Rectal smooth muscle tissue (tissue), 1 donor: ENCODE results near the gene ESR2.
"Not testable (repeated sequence)": the region's sequence is repeated elsewhere in the genome, so short reads cannot be mapped to it uniquely, and the experiment has no call there.

ENCODE experiments used
- H3K27ac ChIP-seq: one replicate; pipeline ENCODE4 v1.7.0; 2013; ENCODE audit warnings: low read depth, low read length, inconsistent platforms
- H3K27me3 ChIP-seq: one replicate; pipeline ENCODE4 v1.7.0; 2013; ENCODE audit warnings: low read length; ENCODE audit not compliant: control insufficient read depth, insufficient read depth
- H3K36me3 ChIP-seq: one replicate; pipeline ENCODE4 v1.7.0; 2013; ENCODE audit warnings: low read length; ENCODE audit not compliant: control insufficient read depth, insufficient read depth
- H3K4me1 ChIP-seq: one replicate; pipeline ENCODE4 v1.7.0; 2013; ENCODE audit warnings: low read length; ENCODE audit not compliant: control insufficient read depth, insufficient read depth
- H3K4me3 ChIP-seq: one replicate; pipeline ENCODE4 v1.7.0; 2013; ENCODE audit warnings: low read length
- H3K9ac ChIP-seq: one replicate; pipeline ENCODE4 v1.7.0; 2013; ENCODE audit warnings: low read length

Gene ESR2

DNA sequence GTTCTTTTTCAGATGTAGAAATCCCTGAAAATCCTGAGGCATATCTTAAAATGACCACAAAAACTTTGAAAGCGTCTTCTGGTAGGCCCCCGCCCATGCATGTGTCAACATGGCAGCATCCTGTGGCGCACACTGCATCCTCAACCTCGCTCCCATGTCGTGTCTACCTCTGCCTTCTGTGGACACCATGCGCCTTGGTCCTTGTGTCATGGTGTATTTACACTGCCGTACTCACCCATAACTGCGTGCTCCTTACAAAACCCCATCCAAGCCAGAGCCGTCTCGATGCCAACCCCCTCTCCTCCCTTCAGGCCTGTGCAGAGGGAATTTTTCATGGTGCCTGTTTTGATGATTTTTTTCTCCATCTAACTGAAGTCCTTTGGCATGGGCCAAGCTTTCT is 78.9 kb downstream of the ESR2 start:
- H3K27me3 ChIP-seq: no peaks in the 10 kb centered on the region
- H3K36me3 ChIP-seq: peaks cover 42% of the 10 kb centered on the region
- H3K9ac ChIP-seq: no peak overlapping the region
- no peak overlapping the region for H3K4me3 ChIP-seq
- H3K4me1 ChIP-seq: no peaks in the 10 kb centered on the region
- H3K27ac ChIP-seq: no peak overlapping the region

GRCh38 chr14:64213853-64214570 is 80.2 kb downstream of the ESR2 start:
- Histone ChIP-seq H3K27ac (no peak overlapping the region), H3K4me3 (no peak overlapping the region), H3K27me3 (no peaks in the 10 kb centered on the region), H3K9ac (no peak overlapping the region), H3K36me3 (peaks cover 40% of the 10 kb centered on the region), H3K4me1 (no peaks in the 10 kb centered on the region)

GRCh38 chr14:64213086-64213485 is 81.1 kb downstream of the ESR2 start:
- peaks cover 42% of the 10 kb centered on the region for H3K36me3 ChIP-seq
- H3K4me3 ChIP-seq: no peak overlapping the region
- no peak overlapping the region for H3K9ac ChIP-seq
- no peaks in the 10 kb centered on the region for H3K27me3 ChIP-seq
- no peak overlapping the region for H3K27ac ChIP-seq
- H3K4me1 ChIP-seq: no peaks in the 10 kb centered on the region

GRCh38 chr14:64212666-64213065 is 81.5 kb downstream of the ESR2 start:
- H3K4me3 ChIP-seq: no peak overlapping the region
- H3K27ac ChIP-seq: no peak overlapping the region
- H3K9ac ChIP-seq: no peak overlapping the region
- peaks cover 42% of the 10 kb centered on the region for H3K36me3 ChIP-seq
- no peaks in the 10 kb centered on the region for H3K27me3 ChIP-seq
- H3K4me1 ChIP-seq: no peaks in the 10 kb centered on the region

DNA sequence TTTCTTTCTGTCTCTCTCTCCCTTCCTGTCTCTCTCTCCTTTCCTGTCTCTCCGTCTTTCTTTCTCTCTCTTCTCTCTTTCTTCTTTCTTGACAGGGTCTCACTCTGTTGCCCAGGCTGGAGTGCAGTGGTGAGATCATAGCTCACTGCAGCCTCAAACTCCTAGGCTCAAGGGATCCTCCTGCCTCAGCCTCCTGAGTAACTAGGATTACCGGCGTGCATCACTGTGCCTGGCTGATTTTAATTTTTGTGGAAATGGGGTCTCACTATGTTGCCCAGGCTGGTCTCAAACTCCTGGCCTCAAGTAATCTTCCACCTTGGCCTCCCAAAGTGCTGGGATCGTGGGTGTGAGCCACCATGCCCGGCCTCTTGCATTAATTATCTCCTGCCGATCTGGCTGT is 83.3 kb downstream of the ESR2 start:
- H3K36me3 ChIP-seq: peaks cover 35% of the 10 kb centered on the region
- H3K4me1 ChIP-seq, H3K27ac ChIP-seq, H3K27me3 ChIP-seq, H3K4me3 ChIP-seq, H3K9ac ChIP-seq: not testable (repeated sequence)

DNA sequence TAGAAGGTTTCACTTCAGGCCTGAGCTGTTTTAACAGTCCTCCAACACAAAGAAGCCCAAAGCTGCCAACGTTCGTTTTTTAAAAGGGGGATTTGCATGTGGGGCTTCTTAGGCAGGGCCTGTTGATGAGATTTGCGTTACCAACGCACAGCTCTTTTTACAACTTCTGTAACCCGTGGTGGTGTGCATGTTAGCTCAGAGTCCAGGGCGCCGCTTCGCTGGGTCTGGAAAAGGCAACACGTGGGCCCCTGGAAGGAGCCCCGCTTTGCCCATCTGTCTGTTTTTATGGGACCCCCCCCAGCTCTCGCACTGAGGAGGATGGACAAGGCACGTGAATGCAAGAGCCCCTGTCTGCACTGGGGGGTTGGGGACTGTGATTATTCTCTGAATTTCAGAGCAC is 84.0 kb downstream of the ESR2 start:
- peaks cover 28% of the 10 kb centered on the region for H3K36me3 ChIP-seq

GRCh38 chr14:64209444-64210131 is 84.6 kb downstream of the ESR2 start:
- H3K27me3 ChIP-seq: no peaks in the 10 kb centered on the region
- no peak overlapping the region for H3K9ac ChIP-seq
- no peak overlapping the region for H3K4me3 ChIP-seq
- H3K27ac ChIP-seq: no peak overlapping the region
- peaks cover 27% of the 10 kb centered on the region for H3K36me3 ChIP-seq
- H3K4me1 ChIP-seq: no peaks in the 10 kb centered on the region

More for the DNA sequence above, 84.0 kb downstream of the ESR2 start:
- Histone ChIP-seq H3K27me3 (no peaks in the 10 kb centered on the region), H3K4me1 (no peaks in the 10 kb centered on the region), H3K27ac (no peak overlapping the region), H3K9ac (no peak overlapping the region), H3K4me3 (no peak overlapping the region)

DNA sequence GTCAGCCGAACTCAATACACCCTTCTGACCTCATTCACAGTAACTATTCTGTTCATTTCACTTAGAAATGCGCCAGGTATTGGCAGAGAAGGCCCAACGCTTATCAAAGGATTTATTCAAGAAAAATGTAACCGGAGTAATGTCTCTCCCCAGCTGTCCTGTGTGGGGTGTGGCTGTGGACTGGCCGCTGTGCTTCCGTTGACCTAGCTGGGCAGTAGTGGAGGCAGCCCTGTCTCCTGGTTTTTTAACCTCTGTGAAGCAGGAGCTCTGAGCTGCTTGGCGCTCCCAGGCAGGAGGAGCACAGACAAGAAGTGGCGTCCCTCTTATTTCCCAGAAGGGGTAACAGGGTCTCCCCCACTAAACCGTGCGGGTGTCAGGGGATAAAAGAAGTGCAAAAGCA is 85.2 kb downstream of the ESR2 start:
- Histone ChIP-seq H3K9ac (no peak overlapping the region), H3K27ac (no peak overlapping the region), H3K36me3 (peaks cover 21% of the 10 kb centered on the region), H3K27me3 (no peaks in the 10 kb centered on the region), H3K4me1 (no peaks in the 10 kb centered on the region), H3K4me3 (no peak overlapping the region)

DNA sequence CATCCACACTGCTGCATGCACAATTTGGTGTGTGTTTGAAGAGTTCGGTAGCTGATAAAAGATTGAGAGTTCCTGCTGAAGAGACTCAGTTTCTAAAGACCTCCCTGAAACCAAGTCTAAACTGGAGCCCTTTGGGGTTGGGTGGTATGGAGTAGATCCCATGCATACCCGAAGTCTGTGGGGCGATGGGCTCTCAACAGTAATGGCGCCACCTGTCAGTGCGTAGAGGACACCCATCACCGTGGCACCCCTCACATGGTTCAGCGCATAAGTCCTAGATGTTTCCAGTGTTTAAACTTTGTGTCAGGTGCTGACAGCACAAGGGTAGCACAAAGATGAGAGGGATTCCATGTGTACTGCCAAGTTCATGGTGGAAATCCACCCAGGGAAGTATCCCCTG is 85.9 kb downstream of the ESR2 start:
- no peaks in the 10 kb centered on the region for H3K4me1 ChIP-seq
- no peak overlapping the region for H3K4me3 ChIP-seq
- H3K27me3 ChIP-seq: no peaks in the 10 kb centered on the region
- H3K36me3 ChIP-seq: peaks cover 19% of the 10 kb centered on the region
- no peak overlapping the region for H3K9ac ChIP-seq
- H3K27ac ChIP-seq: no peak overlapping the region

DNA sequence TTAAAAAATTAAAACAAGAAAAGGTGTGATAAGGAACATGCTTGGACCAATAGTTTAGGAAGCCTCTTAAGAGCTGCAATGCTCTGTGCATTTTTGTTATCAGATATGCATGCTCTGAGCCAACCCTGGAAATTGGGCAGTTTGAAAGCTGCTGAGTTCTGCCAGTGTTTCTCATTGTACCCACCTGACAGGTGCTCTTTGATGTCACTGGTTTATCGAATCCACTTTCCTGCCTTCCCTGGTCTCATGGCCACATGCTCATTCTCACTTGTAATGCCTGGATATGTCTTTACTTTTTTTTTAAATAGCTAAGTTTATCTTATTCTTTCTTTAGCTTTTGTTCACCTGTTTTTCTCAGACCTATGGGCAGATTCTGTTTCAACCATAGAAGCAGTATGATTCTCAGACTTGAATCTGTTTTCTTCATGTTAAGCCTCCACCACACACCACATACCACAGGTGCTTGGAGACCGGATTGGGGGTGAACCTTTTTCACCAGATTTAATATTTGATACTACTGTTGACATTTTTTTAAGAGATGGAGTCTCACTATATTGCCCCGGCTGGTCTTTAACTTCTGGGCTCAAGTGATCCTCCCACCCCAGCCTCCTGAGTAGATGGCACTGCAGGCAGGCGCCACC is 90.7 kb downstream of the ESR2 start:
- H3K9ac ChIP-seq: no peak overlapping the region
- H3K27ac ChIP-seq: no peak overlapping the region
- H3K36me3 ChIP-seq: peaks cover 1% of the 10 kb centered on the region
- no peaks in the 10 kb centered on the region for H3K4me1 ChIP-seq
- no peaks in the 10 kb centered on the region for H3K27me3 ChIP-seq
- no peak overlapping the region for H3K4me3 ChIP-seq

GRCh38 chr14:64202716-64203115 is 91.5 kb downstream of the ESR2 start:
- Histone ChIP-seq H3K9ac (no peak overlapping the region), H3K4me3 (no peak overlapping the region), H3K27ac (no peak overlapping the region), H3K27me3 (no peaks in the 10 kb centered on the region), H3K36me3 (no peaks in the 10 kb centered on the region), H3K4me1 (no peaks in the 10 kb centered on the region)

- Histone ChIP-seq H3K4me1 (no peaks in the 10 kb centered on the region), H3K9ac (no peak overlapping the region), H3K27ac (no peak overlapping the region), H3K36me3 (no peaks in the 10 kb centered on the region), H3K27me3 (no peaks in the 10 kb centered on the region), H3K4me3 (no peak overlapping the region)
Observed at GRCh38 chr14:64201921-64202545, 92.1 kb downstream of the ESR2 start.
